Upper lobe of left lung (tissue), 6 donors: ENCODE measurements around the gene MANF. TPM values are rescaled to one million over a fixed set of nuclear protein-coding genes. Genes with fewer than 3 reads are reported as not detected.

Experiments
- ATAC-seq, 2 donors: fragments of 200-7000 bp; cut with Tn5 transposase; one replicate each; pipeline ENCODE4 v1.9.1; 2022; ENCODE audit warnings: mild to moderate bottlenecking in 2 of 2, moderate library complexity in 2 of 2; ENCODE audit not compliant: low FRiP score in 2 of 2
- DNase-seq, 2 donors: peaks; one replicate each; pipeline ENCODE4 v3.0.0-alpha.2; 2019 to 2020
- H3K27ac ChIP-seq, 4 donors: fragments of 200-600 bp; sonication (generic); one replicate each; pipeline ENCODE4 v1.5.1; 2016 to 2019
- H3K27me3 ChIP-seq, 4 donors: fragments of 200-600 bp; sonication (generic); one replicate each; pipeline ENCODE4 v1.5.1; 2017 to 2019
- H3K36me3 ChIP-seq, 4 donors: fragments of 200-600 bp; sonication (generic); one replicate each; pipeline ENCODE4 v1.5.1; 2016 to 2019
- H3K4me1 ChIP-seq, 4 donors: fragments of 200-600 bp; sonication (generic); one replicate each; pipeline ENCODE4 v1.5.1; 2018 to 2019
- H3K4me3 ChIP-seq, 4 donors: fragments of 200-600 bp; sonication (generic); one replicate each; pipeline ENCODE4 v1.5.1; 2017 to 2019; ENCODE audit warnings: mild to moderate bottlenecking in 2 of 4, moderate library complexity in 1 of 4
- H3K9me3 ChIP-seq, 4 donors: fragments of 200-600 bp; sonication (generic); one replicate each; pipeline ENCODE4 v1.5.1; 2018 to 2019
- EP300 ChIP-seq, 4 donors: sonication (generic); formaldehyde crosslinking; IDR thresholded peaks; one replicate each; pipeline ENCODE4 v1.5.1; 2017; ENCODE audit warnings: antibody characterized with exemption in 4 of 4, control low read depth in 2 of 4
- POLR2A ChIP-seq, 4 donors: fragments of 450-650 bp; IDR thresholded peaks; one replicate each; pipeline ENCODE4 v1.5.1; 2016 to 2017; ENCODE audit warnings: antibody characterized with exemption in 4 of 4, mild to moderate bottlenecking in 2 of 4
- POLR2AphosphoS5 ChIP-seq, 2 donors: sonication (generic); formaldehyde crosslinking; IDR thresholded peaks; one replicate each; pipeline ENCODE4 v1.5.1; 2017; ENCODE audit warnings: antibody characterized with exemption in 2 of 2
- WGBS, 2 donors: methylation state at CpG; one replicate each; pipeline ENCODE4 v1.1.5; 2017 to 2018; 5-methylcytosine and 5-hydroxymethylcytosine counted together
- total RNA-seq, 6 donors: library from RNA; depleted of rRNA in 4 of 6; stranded (reverse); fragments of >200 nt in 4 of 6; gene quantifications; one replicate each; pipeline versions ENCODE4 v1.1.0 to v1.2.1, GENCODE V29; 2016 to 2021
- TF ChIP-seq, protein P1 (sequence below), 6 experiments: fragments of 450-650 bp in 4 of 6; fragments of 200-600 bp in 2 of 6; sonication (generic) in 2 of 6; IDR thresholded peaks; one replicate each; pipeline ENCODE4 v1.5.1; 2016 to 2019; ENCODE audit warnings: antibody characterized with exemption in 6 of 6
- donor health status: DM: no; HTN: no; CAD: no; lungs with moderate emphysema.
- donor health status: DM: no; HTN: yes; CAD: no; lungs with severe emphysema.

The MANF gene
- 100 to 1,000 TPM in 1 of 6 donors, 10 to 100 TPM in 5; 19.0 to 102 (median 54.5) TPM for total RNA-seq

DNA sequence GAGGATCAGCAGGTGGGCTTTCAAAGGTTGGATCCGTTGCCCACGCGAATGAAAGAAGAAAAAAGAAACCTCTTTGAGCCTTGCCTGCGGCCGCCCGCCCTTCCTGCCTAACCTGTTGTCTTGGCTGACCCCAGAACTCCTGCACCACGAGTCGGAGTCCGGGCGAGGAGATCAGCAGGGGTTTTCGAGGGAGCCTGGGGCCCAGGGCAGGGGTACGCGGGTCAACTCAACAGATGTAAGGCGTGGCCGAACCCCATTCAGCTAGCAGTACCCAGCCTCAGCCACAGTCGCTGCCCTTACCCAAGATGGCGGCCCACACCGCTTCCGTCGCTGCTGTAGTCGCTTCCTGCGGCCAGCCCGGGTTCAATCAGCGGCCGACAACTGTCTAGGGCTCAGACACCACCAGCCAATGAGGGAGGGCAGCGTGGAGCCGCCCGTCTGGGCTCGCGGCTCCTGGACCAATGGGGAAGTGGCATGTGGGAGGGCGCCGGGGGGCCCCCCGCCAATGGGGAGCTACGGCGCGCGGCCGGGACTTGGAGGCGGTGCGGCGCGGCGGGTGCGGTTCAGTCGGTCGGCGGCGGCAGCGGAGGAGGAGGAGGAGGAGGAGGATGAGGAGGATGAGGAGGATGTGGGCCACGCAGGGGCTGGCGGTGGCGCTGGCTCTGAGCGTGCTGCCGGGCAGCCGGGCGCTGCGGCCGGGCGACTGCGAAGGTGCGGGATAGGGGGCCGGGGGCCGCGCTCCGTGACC is at the start of gene MANF:
MANF (plus strand) TSS at position 566 of the 748 bp plus-strand sequence; CDS start at position 618, 52 bp downstream.
- no peaks in the 10 kb centered on the region for H3K9me3 ChIP-seq
- TF ChIP-seq POLR2AphosphoS5 (IDR thresholded peaks at IDR 0.05) (peak; percentile 88 to 89), POLR2A (IDR thresholded peaks at IDR 0.05) (peak in 3 of 4 donors; percentile 38 to 89 (median 75)), EP300 (IDR thresholded peaks at IDR 0.05) (no peak)
- TF ChIP-seq, protein P1, sequence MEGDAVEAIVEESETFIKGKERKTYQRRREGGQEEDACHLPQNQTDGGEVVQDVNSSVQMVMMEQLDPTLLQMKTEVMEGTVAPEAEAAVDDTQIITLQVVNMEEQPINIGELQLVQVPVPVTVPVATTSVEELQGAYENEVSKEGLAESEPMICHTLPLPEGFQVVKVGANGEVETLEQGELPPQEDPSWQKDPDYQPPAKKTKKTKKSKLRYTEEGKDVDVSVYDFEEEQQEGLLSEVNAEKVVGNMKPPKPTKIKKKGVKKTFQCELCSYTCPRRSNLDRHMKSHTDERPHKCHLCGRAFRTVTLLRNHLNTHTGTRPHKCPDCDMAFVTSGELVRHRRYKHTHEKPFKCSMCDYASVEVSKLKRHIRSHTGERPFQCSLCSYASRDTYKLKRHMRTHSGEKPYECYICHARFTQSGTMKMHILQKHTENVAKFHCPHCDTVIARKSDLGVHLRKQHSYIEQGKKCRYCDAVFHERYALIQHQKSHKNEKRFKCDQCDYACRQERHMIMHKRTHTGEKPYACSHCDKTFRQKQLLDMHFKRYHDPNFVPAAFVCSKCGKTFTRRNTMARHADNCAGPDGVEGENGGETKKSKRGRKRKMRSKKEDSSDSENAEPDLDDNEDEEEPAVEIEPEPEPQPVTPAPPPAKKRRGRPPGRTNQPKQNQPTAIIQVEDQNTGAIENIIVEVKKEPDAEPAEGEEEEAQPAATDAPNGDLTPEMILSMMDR (IDR thresholded peaks at IDR 0.05) = peak in 5 of 6 experiments; percentile 18 to 70 (median 54)
- DNase-seq = peak; percentile 99
- peak within 1 kb of the TSS; percentile 82 to 97 (median 88) for H3K4me3 ChIP-seq
- peaks cover 40 to 55% (median 44%) of the 10 kb centered on the region in 4 donors for H3K4me1 ChIP-seq
- no peaks in the 10 kb centered on the region for H3K27me3 ChIP-seq
- peaks cover 0 to 33% (median 4%) of the 10 kb centered on the region in 4 donors for H3K36me3 ChIP-seq
- peak; percentile 98 to 99 for ATAC-seq
- 0 to 1% methylated on average over 4 to 43 of the region's 65 CpGs for WGBS, 2 donors
- peak within 1 kb of the TSS; percentile 91 to 96 (median 94) for H3K27ac ChIP-seq

DNA sequence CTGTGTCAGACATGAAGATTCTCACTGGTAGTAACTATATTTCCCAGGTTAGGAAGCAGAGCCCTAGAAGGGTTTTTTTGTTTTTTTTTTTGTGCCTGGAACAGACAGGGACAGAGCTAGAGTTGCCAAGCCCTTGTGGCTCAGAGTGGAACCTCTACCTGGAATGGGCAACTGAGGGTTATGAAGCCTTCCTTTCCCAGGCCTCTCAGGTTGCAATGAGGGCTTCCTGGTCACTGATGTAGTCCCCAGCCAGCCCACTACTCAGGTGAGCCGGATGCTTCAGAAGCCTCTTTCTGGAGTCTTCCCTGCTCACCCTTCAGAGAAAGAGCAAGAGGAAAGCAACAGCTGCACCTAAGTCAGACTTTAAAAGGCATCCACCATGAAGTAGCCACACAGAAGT is 48.8 kb upstream of the MANF start:
- no peaks in the 10 kb centered on the region for H3K36me3 ChIP-seq
- H3K9me3 ChIP-seq = no peaks in the 10 kb centered on the region
- H3K4me3 ChIP-seq = no peak overlapping the region
- no peaks in the 10 kb centered on the region for H3K27me3 ChIP-seq
- peaks cover 3 to 11% (median 6%) of the 10 kb centered on the region in 4 donors for H3K4me1 ChIP-seq
- 96% methylated on average over 1 of the region's 1 CpG; no CpG with 5 or more reads in 1 of the 2 donors for WGBS, 2 donors
- TF ChIP-seq POLR2A (IDR thresholded peaks at IDR 0.05) (no peak), EP300 (IDR thresholded peaks at IDR 0.05) (no peak), POLR2AphosphoS5 (IDR thresholded peaks at IDR 0.05) (no peak)
- TF ChIP-seq, protein P1 (IDR thresholded peaks at IDR 0.05) = no peak
- no peak overlapping the region for H3K27ac ChIP-seq
- no peak for ATAC-seq
- DNase-seq = no peak

DNA sequence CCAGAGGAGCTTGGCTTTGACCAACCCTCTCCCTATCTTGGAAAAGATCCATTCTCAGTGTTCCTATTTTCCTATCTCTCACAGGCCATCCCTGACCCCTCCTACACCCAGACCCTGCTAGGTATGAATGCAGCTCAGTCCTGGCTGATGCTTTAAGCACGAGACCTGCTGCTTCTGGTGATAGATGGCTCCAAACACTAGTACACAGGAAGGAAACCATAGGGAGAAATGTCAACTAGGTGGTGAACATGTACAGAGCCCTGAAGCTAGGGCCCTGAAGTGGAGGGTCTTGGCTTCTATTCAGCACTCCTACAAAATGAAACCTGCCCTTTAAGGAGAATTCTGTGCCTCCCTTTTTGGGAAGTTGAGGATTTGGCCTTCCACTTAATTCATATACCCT is 47.4 kb upstream of the MANF start:
- no peak for ATAC-seq
- Histone ChIP-seq H3K36me3 (no peaks in the 10 kb centered on the region), H3K4me3 (no peak overlapping the region), H3K9me3 (no peaks in the 10 kb centered on the region), H3K27ac (no peak overlapping the region), H3K4me1 (peaks cover 3 to 11% (median 6%) of the 10 kb centered on the region in 4 donors), H3K27me3 (no peaks in the 10 kb centered on the region)
- DNase-seq = no peak
- TF ChIP-seq EP300 (IDR thresholded peaks at IDR 0.05) (no peak), POLR2AphosphoS5 (IDR thresholded peaks at IDR 0.05) (no peak), POLR2A (IDR thresholded peaks at IDR 0.05) (no peak)
- TF ChIP-seq, protein P1 (IDR thresholded peaks at IDR 0.05) = no peak
- WGBS, 2 donors = 50 to 69% methylated on average over 1 of the region's 1 CpG

GRCh38 chr3:51338632-51339031 is 46.5 kb upstream of the MANF start:
- DNase-seq (no peak), ATAC-seq (no peak)
- Histone ChIP-seq H3K4me3 (no peak overlapping the region), H3K36me3 (no peaks in the 10 kb centered on the region), H3K9me3 (no peaks in the 10 kb centered on the region), H3K27ac (no peak overlapping the region), H3K27me3 (no peaks in the 10 kb centered on the region), H3K4me1 (peaks cover 3 to 11% (median 6%) of the 10 kb centered on the region in 4 donors)
- TF ChIP-seq, protein P1 (IDR thresholded peaks at IDR 0.05) = no peak
- TF ChIP-seq POLR2AphosphoS5 (IDR thresholded peaks at IDR 0.05) (no peak), EP300 (IDR thresholded peaks at IDR 0.05) (no peak), POLR2A (IDR thresholded peaks at IDR 0.05) (no peak)
- 81 to 82% methylated on average over 3 of the region's 3 CpGs for WGBS, 2 donors
